Measurements from ENCODE around the gene MANSC4.

MANSC4 gene

DNA sequence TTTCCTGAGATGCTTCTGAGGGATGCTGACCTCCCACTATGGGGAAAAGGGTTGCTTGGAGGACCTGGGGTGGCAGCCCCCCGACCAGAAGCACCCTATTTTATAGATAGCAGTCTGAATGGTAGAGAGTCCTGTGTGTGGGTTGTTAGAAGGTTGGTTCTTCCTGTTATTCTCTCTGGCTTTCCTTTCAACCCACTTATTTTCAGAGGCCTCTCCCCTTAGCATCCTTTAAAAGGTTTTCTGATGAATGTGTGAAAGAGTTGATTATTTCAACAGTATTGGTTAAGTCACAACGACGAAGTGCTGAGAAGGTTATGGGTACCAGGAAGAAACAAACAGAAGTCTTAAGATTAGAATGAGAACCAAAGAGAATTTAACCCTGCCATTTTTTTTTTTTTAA lies 20.8 kb upstream of the MANSC4 start:
- DNase-seq (ENCODE audit: low read depth) = no peak

- no peak for DNase-seq (ENCODE audit: low read depth)
Observed at GRCh38 chr12:27797301-27798025, 17.4 kb upstream of the MANSC4 start.

DNA sequence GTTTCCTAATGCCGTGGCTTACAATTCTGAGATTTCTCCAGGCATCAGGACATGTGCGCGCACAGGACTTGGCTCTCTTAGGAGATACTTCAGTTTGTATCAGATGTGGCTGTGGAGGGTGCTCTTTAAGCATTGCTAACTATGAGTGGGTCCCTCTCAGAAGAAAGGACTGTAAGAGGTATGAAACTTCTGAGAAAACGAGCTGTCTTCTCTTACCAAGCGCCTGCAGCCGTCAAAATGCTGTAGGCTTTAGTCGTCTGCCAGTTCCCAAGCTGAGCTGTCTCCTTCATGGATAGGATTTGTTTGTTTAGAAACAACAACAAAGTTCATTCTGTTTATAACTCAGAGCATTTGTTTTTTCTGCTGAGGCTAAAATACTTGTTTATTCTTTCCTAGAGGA lies 16.1 kb upstream of the MANSC4 start:
- no peak for DNase-seq (ENCODE audit: low read depth)

GRCh38 chr12:27794818-27795584 lies 15.0 kb upstream of the MANSC4 start:
- DNase-seq (ENCODE audit: low read depth) = no peak

DNA sequence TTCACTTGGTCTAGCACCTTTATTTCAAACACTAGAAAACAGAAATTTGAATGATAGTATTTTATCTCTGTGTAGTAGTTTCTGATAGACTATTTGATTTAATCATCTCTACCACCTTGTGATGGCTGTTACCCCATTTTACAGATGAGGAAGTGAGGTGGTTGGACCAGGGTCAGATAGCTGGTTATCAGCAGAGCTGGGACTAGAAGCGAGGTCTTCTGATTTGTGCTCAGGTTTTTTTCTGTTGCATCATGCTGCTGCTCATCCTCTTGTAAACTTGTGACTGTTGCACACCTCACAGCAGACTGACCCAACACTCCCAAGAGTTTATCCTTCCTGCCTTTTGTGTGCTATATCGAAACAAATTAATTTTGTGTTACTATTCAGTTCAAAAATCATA lies 10.1 kb upstream of the MANSC4 start:
- no peak for DNase-seq (ENCODE audit: low read depth)

DNA sequence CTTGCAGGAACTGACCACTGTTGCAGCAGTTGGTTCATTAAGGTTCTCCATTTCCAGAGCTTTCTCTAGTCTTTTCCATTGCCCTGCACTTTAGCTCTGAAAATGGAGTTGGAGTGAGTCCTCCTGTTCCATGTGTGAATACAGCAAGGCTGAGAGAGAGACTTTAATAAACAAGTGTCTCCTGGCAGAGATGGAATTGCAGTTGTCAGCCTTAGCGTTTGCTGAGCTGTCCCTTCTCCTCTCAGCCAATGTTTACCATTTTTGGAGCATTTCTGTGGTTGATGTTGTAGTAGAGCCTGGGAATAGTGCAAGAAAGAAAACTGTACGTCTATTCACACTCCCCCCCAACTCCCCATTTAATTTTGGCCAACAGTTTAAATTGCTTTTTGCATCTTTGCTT lies 7.5 kb upstream of the MANSC4 start:
- no peak for DNase-seq (ENCODE audit: low read depth)

DNA sequence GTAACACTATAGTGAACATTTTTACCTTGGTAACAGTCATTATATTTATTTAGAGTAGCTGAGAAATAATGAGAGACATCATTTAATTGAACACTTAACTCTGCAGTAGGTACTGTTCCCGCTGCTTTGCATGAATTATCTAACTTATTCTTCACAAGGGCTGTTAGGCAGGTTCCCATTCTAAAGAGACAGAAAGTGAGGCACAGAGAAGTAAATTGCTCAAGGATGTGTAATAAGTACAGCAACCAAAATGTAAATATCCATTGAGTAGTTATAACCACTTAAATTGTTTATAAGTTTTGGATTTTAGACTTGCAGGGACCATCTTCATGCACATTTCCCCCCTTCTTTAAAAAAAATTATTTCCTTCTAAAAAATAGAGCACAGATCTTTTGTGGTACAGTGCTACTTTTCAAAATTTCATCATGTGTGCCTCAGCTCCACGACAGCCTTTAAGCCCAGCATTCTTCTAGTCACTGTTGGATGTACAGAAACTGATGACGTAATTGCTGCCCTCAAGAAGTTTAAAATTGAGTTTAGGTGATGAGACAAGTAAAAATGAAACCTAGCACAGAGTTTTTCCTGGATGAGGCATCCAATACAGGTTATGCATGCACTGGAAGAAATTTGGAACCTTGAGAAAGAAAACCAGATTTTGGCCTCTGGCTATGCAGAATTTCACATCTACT lies 6.0 kb upstream of the MANSC4 start:
- no peak for DNase-seq (ENCODE audit: low read depth)

DNA sequence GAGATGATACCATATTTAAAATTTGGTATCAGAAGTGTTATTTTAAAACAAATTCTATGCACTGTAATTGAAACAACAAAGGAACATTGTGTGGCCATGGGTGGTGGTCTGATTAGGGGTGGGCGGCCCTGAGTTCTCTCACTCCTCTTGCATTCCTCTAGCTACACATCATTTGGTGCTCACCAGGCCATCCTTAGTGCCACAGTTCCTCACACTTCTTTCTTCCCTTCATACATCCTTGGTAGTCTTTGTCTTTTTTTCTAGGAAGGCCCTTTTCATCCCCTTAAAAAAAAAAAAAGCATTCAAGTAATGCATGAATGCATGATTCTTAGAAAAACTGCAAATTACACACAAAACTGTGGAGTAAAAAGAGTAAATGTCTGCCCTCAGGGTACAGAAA lies 2.4 kb upstream of the MANSC4 start:
- DNase-seq (ENCODE audit: low read depth) = no peak

- DNase-seq (ENCODE audit: low read depth) = no peak
Observed at GRCh38 chr12:27781680-27782079, 1.6 kb upstream of the MANSC4 start.

DNA sequence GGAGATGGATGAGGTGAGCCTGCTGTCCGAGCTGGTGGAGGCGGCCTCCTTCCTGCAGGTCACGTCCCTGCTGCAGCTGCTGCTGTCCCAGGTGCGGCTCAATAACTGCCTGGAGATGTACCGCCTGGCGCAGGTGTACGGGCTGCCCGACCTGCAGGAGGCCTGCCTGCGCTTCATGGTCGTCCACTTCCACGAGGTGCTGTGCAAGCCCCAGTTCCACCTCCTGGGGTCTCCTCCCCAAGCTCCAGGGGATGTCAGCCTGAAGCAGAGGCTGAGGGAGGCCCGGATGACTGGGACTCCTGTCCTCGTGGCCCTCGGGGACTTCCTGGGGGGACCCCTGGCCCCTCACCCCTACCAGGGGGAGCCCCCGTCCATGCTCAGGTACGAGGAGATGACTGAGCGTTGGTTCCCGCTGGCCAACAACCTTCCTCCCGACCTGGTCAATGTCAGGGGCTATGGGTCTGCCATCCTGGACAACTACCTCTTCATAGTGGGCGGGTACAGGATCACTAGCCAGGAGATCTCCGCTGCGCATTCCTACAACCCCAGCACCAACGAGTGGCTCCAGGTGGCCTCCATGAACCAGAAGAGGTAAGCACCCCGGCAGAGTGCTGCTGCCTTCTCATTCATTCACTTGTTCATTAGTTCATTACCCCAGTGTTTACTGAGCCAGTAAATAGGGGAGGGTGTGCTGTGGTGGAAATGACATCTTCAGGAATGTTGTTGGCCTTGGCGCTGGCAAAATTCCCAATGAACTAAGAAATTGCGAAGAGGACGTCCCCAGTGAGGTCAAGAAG lies 774 bp upstream of the MANSC4 start:
- no peak for DNase-seq (ENCODE audit: low read depth)

- DNase-seq (ENCODE audit: low read depth) = no peak
Observed at GRCh38 chr12:27779416-27779919, 568 bp downstream of the MANSC4 start.

- no peak for DNase-seq (ENCODE audit: low read depth)
Observed at GRCh38 chr12:27778206-27778605, 1.8 kb downstream of the MANSC4 start.

DNA sequence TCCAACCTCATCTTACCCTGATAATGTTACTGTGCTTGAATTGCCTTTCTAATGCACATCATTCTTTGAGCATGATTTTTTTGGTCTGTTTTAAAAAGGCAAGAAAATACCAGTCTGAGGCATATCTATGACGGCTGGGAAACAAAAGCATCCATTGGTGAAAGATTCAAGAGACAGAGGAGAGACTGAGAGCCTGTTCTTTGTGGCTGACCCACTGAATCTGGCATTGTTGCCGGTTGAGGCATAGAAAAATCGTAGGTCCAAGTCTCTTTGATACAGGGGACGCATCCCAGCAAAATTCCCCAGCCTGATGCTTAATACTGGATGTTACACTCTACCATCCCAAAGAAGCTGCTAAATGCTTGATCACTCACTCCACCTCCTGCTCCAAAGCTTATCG lies 2.9 kb downstream of the MANSC4 start:
- DNase-seq (ENCODE audit: low read depth) = no peak

DNA sequence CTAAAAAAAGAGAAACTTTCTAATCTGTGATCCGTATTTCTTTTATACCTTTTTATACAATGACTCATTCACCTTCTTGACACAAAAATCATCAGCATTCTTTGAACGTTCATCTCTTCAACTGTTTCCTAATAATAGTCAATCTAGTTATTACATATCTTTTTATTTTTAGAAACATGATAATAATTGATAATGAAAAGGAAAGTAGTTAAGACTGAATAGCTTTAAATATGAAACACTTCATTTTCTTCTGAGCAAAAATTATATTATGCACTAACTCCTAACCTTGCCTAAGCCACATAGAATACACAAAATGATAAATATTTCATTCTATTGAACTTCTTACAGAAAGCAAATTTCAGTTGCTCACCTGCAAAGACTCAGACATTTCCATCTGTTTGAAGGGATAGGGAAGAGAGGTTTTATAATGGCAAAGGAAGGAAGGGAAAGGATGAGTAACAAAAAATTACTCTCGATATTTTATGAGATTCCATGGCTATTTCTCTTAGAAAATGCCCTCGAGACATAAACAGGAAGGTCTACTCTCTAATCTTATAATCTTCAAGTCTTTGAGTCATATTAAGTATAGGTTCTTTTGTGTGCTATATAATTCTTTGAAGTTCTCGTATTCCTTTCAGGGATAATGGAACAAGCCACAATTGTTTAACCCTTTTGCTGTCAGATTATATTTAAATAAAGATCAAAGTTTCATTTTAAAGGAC lies 7.5 kb downstream of the MANSC4 start:
- no peak for DNase-seq (ENCODE audit: low read depth)

- DNase-seq (ENCODE audit: low read depth) = no peak
Observed at GRCh38 chr12:27771481-27772327, 8.3 kb downstream of the MANSC4 start.

- no peak for DNase-seq (ENCODE audit: low read depth)
Observed at GRCh38 chr12:27769142-27769673, 10.8 kb downstream of the MANSC4 start.

- no peak for DNase-seq (ENCODE audit: low read depth)
Observed at GRCh38 chr12:27766587-27766986, 13.4 kb downstream of the MANSC4 start.

- no peak for DNase-seq (ENCODE audit: low read depth)
Observed at GRCh38 chr12:27762757-27763156, 17.3 kb downstream of the MANSC4 start.

DNA sequence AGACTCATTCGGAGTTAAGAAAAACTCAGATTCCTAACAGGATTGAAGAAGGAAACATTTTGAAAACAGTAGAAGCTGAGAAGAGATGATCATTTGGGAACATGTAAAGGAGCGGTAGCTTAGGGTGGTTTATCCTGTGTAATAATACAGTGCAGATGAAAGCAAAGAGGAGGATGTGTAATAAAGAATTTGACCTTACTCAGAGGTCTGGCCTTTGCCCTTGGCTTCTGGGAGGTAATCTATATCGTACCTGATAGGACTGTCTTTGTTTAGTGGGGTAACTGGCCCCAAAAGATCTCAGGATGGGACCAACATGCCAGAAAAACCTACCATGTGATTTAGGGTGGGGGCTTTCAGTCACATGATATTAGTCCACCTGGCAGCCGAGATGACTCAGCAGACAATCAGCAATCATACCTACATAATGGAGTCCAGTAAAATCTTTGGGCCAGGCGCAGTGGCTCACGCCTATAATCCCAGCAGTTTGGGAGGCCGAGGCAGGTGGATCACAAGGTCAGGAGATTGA lies 23.3 kb downstream of the MANSC4 start:
- no peak for DNase-seq (ENCODE audit: low read depth)

- no peak for DNase-seq (ENCODE audit: low read depth)
Observed at GRCh38 chr12:27754795-27755194, 25.2 kb downstream of the MANSC4 start.
